HL-60 (cell line): ENCODE measurements around the gene ARSD.
"Not testable (repeated sequence)": the region's sequence is repeated elsewhere in the genome, so short reads cannot be mapped to it uniquely, and the experiment has no call there.

ENCODE experiments used
- DNase-seq, 2 experiments: peaks; one replicate each; pipeline ENCODE4 v3.0.0-alpha.2; 2010 to 2020; ENCODE audit warnings: low read depth in 1 of 2, low spot score in 1 of 2
- H3K27ac ChIP-seq: fragments of 250-450 bp; sonication (Bioruptor Pico); replicated peaks from 2 replicates; pipeline ENCODE4 v1.5.1; 2020; ENCODE audit warnings: mild to moderate bottlenecking, moderate library complexity
- H3K27me3 ChIP-seq: fragments of 250-450 bp; sonication (Bioruptor Pico); 2 replicates; pipeline ENCODE4 v1.5.1; 2021; ENCODE audit warnings: mild to moderate bottlenecking, moderate library complexity; ENCODE audit not compliant: insufficient read depth, poor library complexity, severe bottlenecking
- H3K4me3 ChIP-seq: replicated peaks from 2 replicates; pipeline ENCODE4 v1.5.1; 2011; ENCODE audit warnings: mild to moderate bottlenecking, control low read depth, low read length; ENCODE audit not compliant: insufficient read depth
- GABPA ChIP-seq: IDR thresholded peaks from 2 replicates; pipeline ENCODE4 v1.6.1; 2012; ENCODE audit warnings: low read depth
- POLR2AphosphoS5 ChIP-seq: IDR thresholded peaks from 2 replicates; pipeline ENCODE4 v1.6.1; 2012; ENCODE audit warnings: low read depth
- SPI1 ChIP-seq: IDR thresholded peaks from 2 replicates; pipeline ENCODE4 v1.6.1; 2012; ENCODE audit warnings: low read depth, mild to moderate bottlenecking, borderline replicate concordance
- TF ChIP-seq, protein P1 (sequence below): IDR thresholded peaks from one replicate; pipeline ENCODE4 v1.5.1; 2011; ENCODE audit warnings: low read length, control low read depth, inconsistent platforms; ENCODE audit not compliant: insufficient read depth
- TF ChIP-seq, protein P2 (sequence below): IDR thresholded peaks from 2 replicates; pipeline ENCODE4 v1.6.1; 2012; ENCODE audit warnings: low read depth; ENCODE audit not compliant: insufficient replicate concordance

The ARSD gene

DNA sequence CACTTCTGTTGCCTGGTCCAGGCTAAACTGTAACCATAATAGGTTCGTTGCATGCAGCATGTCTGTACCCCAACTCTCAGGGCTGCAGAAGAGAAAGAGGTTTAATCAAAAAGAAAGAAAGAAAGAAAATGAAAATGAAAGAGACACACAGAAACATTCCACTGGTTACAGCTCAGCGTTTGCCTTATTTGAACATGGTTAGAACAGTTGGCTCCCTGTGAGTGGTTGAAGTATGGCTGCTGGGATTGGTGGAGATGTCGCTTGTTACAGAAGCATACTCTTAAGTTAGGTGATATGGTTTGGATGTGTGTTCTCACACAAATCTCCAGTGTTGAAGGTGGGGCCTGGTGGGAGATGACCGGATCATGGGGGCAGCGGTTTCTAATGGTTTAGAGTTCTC is 36.3 kb downstream of the ARSD start:
- no peaks in the 10 kb centered on the region for H3K27me3 ChIP-seq
- DNase-seq = no peak
- TF ChIP-seq SPI1 = no peak
- no peak for TF ChIP-seq POLR2AphosphoS5
- TF ChIP-seq, protein P1, sequence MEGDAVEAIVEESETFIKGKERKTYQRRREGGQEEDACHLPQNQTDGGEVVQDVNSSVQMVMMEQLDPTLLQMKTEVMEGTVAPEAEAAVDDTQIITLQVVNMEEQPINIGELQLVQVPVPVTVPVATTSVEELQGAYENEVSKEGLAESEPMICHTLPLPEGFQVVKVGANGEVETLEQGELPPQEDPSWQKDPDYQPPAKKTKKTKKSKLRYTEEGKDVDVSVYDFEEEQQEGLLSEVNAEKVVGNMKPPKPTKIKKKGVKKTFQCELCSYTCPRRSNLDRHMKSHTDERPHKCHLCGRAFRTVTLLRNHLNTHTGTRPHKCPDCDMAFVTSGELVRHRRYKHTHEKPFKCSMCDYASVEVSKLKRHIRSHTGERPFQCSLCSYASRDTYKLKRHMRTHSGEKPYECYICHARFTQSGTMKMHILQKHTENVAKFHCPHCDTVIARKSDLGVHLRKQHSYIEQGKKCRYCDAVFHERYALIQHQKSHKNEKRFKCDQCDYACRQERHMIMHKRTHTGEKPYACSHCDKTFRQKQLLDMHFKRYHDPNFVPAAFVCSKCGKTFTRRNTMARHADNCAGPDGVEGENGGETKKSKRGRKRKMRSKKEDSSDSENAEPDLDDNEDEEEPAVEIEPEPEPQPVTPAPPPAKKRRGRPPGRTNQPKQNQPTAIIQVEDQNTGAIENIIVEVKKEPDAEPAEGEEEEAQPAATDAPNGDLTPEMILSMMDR = no peak
- no peak for TF ChIP-seq GABPA
- TF ChIP-seq, protein P2, sequence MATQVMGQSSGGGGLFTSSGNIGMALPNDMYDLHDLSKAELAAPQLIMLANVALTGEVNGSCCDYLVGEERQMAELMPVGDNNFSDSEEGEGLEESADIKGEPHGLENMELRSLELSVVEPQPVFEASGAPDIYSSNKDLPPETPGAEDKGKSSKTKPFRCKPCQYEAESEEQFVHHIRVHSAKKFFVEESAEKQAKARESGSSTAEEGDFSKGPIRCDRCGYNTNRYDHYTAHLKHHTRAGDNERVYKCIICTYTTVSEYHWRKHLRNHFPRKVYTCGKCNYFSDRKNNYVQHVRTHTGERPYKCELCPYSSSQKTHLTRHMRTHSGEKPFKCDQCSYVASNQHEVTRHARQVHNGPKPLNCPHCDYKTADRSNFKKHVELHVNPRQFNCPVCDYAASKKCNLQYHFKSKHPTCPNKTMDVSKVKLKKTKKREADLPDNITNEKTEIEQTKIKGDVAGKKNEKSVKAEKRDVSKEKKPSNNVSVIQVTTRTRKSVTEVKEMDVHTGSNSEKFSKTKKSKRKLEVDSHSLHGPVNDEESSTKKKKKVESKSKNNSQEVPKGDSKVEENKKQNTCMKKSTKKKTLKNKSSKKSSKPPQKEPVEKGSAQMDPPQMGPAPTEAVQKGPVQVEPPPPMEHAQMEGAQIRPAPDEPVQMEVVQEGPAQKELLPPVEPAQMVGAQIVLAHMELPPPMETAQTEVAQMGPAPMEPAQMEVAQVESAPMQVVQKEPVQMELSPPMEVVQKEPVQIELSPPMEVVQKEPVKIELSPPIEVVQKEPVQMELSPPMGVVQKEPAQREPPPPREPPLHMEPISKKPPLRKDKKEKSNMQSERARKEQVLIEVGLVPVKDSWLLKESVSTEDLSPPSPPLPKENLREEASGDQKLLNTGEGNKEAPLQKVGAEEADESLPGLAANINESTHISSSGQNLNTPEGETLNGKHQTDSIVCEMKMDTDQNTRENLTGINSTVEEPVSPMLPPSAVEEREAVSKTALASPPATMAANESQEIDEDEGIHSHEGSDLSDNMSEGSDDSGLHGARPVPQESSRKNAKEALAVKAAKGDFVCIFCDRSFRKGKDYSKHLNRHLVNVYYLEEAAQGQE = no peak
- H3K27ac ChIP-seq = no peak overlapping the region
- no peak overlapping the region for H3K4me3 ChIP-seq

DNA sequence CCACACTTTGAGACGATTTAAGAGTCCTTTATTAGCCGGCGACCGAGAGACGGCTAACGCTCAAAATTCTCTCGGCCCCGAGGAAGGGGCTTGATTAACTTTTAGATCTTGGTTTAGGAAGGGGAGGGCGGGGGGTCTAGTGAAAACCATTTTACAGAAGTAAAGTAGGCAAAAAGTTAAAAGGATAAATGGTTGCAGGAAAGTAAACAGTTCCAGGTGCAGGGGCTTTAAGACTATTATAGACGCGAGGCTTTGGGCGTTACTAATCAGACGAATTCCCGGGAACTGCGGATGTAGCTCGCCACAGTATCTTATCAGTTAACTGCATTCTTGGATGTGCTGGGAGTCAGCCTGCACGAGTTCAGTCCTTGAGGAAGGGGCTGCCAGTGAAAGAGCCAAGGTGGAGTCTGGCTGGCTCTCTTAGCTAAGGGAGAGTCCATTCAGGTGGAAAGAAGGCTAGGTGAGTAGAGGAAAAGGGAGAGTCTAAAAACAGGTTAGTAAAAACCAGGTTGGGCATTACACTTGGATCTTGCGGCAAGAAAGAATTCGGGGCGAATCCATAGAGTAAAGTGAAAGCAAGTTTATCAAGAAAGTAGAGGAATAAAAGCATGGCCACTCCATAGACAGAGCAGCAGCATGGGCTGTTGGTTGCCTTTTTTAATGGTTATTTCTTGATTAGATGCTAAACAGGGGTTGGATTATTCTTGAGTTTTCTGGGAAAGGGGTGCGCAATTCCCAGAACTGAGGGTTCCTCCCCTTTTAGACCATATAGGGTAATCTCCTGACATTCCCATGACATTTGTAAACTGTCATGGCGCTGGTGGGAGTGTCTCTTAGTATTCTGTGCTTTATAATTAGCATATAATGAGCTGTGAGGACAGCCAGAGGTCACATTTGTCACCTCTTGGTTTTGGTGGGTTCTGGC is 38.3 kb downstream of the ARSD start:
- H3K4me3 ChIP-seq, DNase-seq, H3K27me3 ChIP-seq, H3K27ac ChIP-seq: not testable (repeated sequence)

DNA sequence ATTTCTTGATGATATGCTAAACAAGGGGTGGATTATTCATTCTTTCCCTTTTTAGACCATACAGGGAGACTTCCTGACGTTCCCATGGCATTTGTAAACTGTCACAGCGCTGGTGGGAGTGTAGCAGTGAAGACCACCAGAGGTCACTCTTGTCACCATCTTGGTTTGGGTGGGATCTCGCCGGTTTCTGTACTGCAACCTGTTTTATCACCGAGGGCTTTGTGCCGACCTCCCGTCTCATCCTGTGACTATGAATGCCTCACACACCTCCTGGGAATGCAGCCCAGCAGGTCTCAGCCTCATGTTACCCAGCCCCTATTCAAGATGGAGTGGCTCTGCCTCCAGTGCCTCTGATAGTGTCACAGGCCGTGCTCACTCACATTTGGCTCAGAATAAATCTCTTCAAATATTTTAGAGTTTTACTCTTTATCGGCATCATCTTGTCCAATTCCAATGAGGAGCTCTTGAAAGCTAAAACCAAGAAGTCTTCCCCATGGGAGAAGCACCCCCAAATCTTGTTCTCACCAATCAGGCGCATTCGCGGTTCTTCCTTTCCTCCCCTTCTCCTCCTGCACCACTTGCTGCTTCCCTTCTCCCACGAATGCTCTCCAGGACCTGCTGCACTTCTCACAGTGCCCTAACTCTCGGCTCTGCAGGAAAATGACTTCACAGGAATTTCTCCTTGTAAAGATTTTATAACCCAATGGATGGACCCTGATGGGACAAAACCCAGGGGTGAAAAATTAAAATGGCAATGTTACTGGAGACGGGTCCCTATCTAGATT is 39.2 kb downstream of the ARSD start:
- H3K4me3 ChIP-seq, H3K27me3 ChIP-seq, DNase-seq: not testable (repeated sequence)
- peak overlapping the region; percentile 57 for H3K27ac ChIP-seq

DNA sequence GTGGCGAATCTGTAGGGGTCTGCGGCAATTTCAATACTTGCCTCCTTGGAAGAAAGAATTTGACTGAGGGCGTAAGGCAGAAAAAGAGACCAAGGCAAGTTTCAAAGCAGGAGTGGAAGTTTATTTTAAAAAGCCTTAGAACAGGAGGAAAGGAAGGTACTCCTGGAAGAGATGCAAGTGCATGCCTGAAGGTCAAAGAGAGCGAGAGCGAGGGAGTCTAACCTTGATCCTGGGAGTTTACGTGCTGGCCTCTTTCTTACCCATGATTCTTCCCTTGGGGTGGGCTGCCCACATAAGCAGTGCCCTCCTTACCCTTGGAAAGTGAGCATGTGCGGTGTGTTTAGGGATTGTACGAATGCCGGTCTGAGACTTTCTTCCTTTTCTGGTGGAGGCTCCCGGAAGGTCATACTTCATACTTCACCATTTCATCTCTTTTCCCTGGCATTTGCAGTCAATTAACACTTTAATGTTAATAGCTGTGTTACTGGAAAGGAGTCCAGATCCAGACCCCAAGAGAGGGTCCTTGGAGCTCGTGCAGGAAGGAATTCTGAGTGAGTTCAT is 40.0 kb downstream of the ARSD start:
- TF ChIP-seq GABPA = no peak
- TF ChIP-seq, protein P1 = no peak
- no peak for TF ChIP-seq SPI1
- no peak for TF ChIP-seq POLR2AphosphoS5
- TF ChIP-seq, protein P2 = no peak
- no peak overlapping the region for H3K4me3 ChIP-seq
- no peaks in the 10 kb centered on the region for H3K27me3 ChIP-seq
- no peak for DNase-seq
- H3K27ac ChIP-seq = peak overlapping the region; percentile 57
